Naive B cell (primary cell): ENCODE measurements around the gene KIF6. TPM values are rescaled to one million over a fixed set of nuclear protein-coding genes. Genes with fewer than 3 reads are reported as not detected.

ENCODE experiments used
- ATAC-seq, 2 donors: fragments of 150-1000 bp; cut with Tn5 transposase; 2 replicates each; pipeline ENCODE4 v1.10.0; 2021; ENCODE audit warnings: low read depth in 2 of 2, mild to moderate bottlenecking in 2 of 2, moderate library complexity in 2 of 2
- DNase-seq: peaks from one replicate; pipeline ENCODE4 v3.0.0; 2022
- H3K27ac Mint-ChIP-seq, 6 donors: one replicate each; pipeline ENCODE4 v1.8.0; 2020 to 2022; ENCODE audit warnings: mild to moderate bottlenecking in 6 of 6, mixed read lengths in 6 of 6, moderate library complexity in 5 of 6, inconsistent platforms in 2 of 6
- H3K27me3 Mint-ChIP-seq, 3 donors: one replicate each; pipeline ENCODE4 v1.8.0; 2021 to 2022; ENCODE audit warnings: mixed read lengths in 3 of 3, mild to moderate bottlenecking in 1 of 3
- H3K36me3 Mint-ChIP-seq, 2 donors: one replicate each; pipeline ENCODE4 v1.8.0; 2020 to 2022; ENCODE audit warnings: mixed read lengths in 2 of 2, inconsistent platforms in 1 of 2, mild to moderate bottlenecking in 1 of 2
- H3K4me1 Mint-ChIP-seq, 3 donors: one replicate each; pipeline ENCODE4 v1.8.0; 2020 to 2022; ENCODE audit warnings: mixed read lengths in 3 of 3, inconsistent platforms in 1 of 3, mild to moderate bottlenecking in 1 of 3, moderate library complexity in 1 of 3
- H3K4me3 Mint-ChIP-seq, 8 donors: one replicate each; pipeline ENCODE4 v1.8.0; 2020 to 2022; ENCODE audit warnings: mild to moderate bottlenecking in 8 of 8, mixed read lengths in 8 of 8, moderate library complexity in 8 of 8, inconsistent platforms in 2 of 8
- H3K9me3 Mint-ChIP-seq, 7 donors: one replicate each; pipeline ENCODE4 v1.8.0; 2020 to 2022; ENCODE audit warnings: mixed read lengths in 7 of 7, mild to moderate bottlenecking in 5 of 7, inconsistent platforms in 2 of 7, moderate library complexity in 1 of 7
- polyA plus RNA-seq, 6 donors: library from polyadenylated mRNA; unstranded; fragments of 300-500 nt; fragmentation: Illumina TruSeq; gene quantifications; one replicate each; pipeline ENCODE4 v1.2.3, GENCODE V29; 2021; ENCODE audit warnings: low read depth in 6 of 6

Gene KIF6
- under 1 TPM in 2 of 6 donors, not detected in 4; 0.16 to 0.19 TPM for polyA plus RNA-seq

GRCh38 chr6:39724787-39725631 lies at the start of gene KIF6:
TSS of gene KIF6 (minus strand) at chr6:39725408. CDS start at chr6:39725310, 98 bp downstream.
- ATAC-seq (peak; percentile 96 to 97), DNase-seq (peak; percentile 43)
- peaks cover 0 to 8% (median 7%) of the 10 kb centered on the region in 3 donors for H3K27me3 Mint-ChIP-seq
- H3K4me1 Mint-ChIP-seq = peaks cover 4 to 10% (median 8%) of the 10 kb centered on the region in 3 donors
- H3K4me3 Mint-ChIP-seq = peak within 1 kb of the TSS; percentile 90 to 96 (median 93)
- no peaks in the 10 kb centered on the region for H3K36me3 Mint-ChIP-seq
- H3K9me3 Mint-ChIP-seq = peaks cover 0 to 7% (median 0%) of the 10 kb centered on the region in 7 donors
- peak within 1 kb of the TSS in 1 of 6 donors; percentile 57 for H3K27ac Mint-ChIP-seq

GRCh38 chr6:39773782-39774181 lies 48.6 kb upstream of the KIF6 start:
- peaks cover 0 to 4% (median 0%) of the 10 kb centered on the region in 7 donors for H3K9me3 Mint-ChIP-seq
- no peak overlapping the region for H3K27ac Mint-ChIP-seq
- no peaks in the 10 kb centered on the region for H3K36me3 Mint-ChIP-seq
- H3K4me3 Mint-ChIP-seq = no peak overlapping the region
- no peak for DNase-seq
- H3K27me3 Mint-ChIP-seq = peaks cover 13 to 38% (median 21%) of the 10 kb centered on the region in 3 donors
- H3K4me1 Mint-ChIP-seq = no peaks in the 10 kb centered on the region
- no peak for ATAC-seq

GRCh38 chr6:39772559-39773273 lies 47.5 kb upstream of the KIF6 start:
- ATAC-seq (no peak), DNase-seq (no peak)
- Mint-ChIP-seq H3K36me3 (no peaks in the 10 kb centered on the region), H3K4me3 (no peak overlapping the region), H3K27ac (no peak overlapping the region), H3K4me1 (no peaks in the 10 kb centered on the region), H3K27me3 (peaks cover 13 to 35% (median 21%) of the 10 kb centered on the region in 3 donors), H3K9me3 (peaks cover 0 to 4% (median 1%) of the 10 kb centered on the region in 7 donors)

GRCh38 chr6:39770446-39770845 lies 45.2 kb upstream of the KIF6 start:
- Mint-ChIP-seq H3K27me3 (peaks cover 20 to 30% (median 21%) of the 10 kb centered on the region in 3 donors), H3K4me3 (no peak overlapping the region), H3K27ac (no peak overlapping the region), H3K4me1 (no peaks in the 10 kb centered on the region), H3K9me3 (peaks cover 0 to 6% (median 3%) of the 10 kb centered on the region in 7 donors), H3K36me3 (no peaks in the 10 kb centered on the region)
- no peak for DNase-seq
- ATAC-seq = no peak

- no peaks in the 10 kb centered on the region for H3K36me3 Mint-ChIP-seq
- no peak overlapping the region for H3K27ac Mint-ChIP-seq
- peaks cover 19 to 25% (median 20%) of the 10 kb centered on the region in 3 donors for H3K27me3 Mint-ChIP-seq
- peaks cover 0 to 6% (median 0%) of the 10 kb centered on the region in 7 donors for H3K9me3 Mint-ChIP-seq
- H3K4me1 Mint-ChIP-seq = no peaks in the 10 kb centered on the region
- H3K4me3 Mint-ChIP-seq = no peak overlapping the region
- ATAC-seq (no peak), DNase-seq (no peak)
Observed at GRCh38 chr6:39769012-39769411, 43.8 kb upstream of the KIF6 start.

- Mint-ChIP-seq H3K4me1 (no peaks in the 10 kb centered on the region), H3K9me3 (peaks cover 0 to 8% (median 0%) of the 10 kb centered on the region in 7 donors), H3K36me3 (no peaks in the 10 kb centered on the region), H3K27ac (no peak overlapping the region), H3K4me3 (no peak overlapping the region), H3K27me3 (peaks cover 14 to 33% (median 29%) of the 10 kb centered on the region in 3 donors)
- DNase-seq (no peak), ATAC-seq (no peak)
Observed at GRCh38 chr6:39765508-39766065, 40.4 kb upstream of the KIF6 start.

GRCh38 chr6:39760226-39760952 lies 35.2 kb upstream of the KIF6 start:
- Mint-ChIP-seq H3K27me3 (peaks cover 25 to 37% (median 30%) of the 10 kb centered on the region in 3 donors), H3K4me3 (no peak overlapping the region), H3K9me3 (peaks cover 0 to 5% (median 4%) of the 10 kb centered on the region in 7 donors), H3K36me3 (no peaks in the 10 kb centered on the region), H3K27ac (no peak overlapping the region), H3K4me1 (no peaks in the 10 kb centered on the region)
- no peak for ATAC-seq
- DNase-seq = no peak

- H3K9me3 Mint-ChIP-seq = peaks cover 0 to 5% (median 4%) of the 10 kb centered on the region in 7 donors
- DNase-seq (no peak), ATAC-seq (no peak)
- H3K27me3 Mint-ChIP-seq = peaks cover 25 to 32% (median 30%) of the 10 kb centered on the region in 3 donors
- no peak overlapping the region for H3K4me3 Mint-ChIP-seq
- no peak overlapping the region for H3K27ac Mint-ChIP-seq
- H3K4me1 Mint-ChIP-seq = no peaks in the 10 kb centered on the region
- no peaks in the 10 kb centered on the region for H3K36me3 Mint-ChIP-seq
Observed at GRCh38 chr6:39758905-39759605, 33.8 kb upstream of the KIF6 start.

- Mint-ChIP-seq H3K4me3 (no peak overlapping the region), H3K27ac (no peak overlapping the region), H3K9me3 (peaks cover 0 to 5% (median 1%) of the 10 kb centered on the region in 7 donors), H3K27me3 (peaks cover 12 to 18% (median 16%) of the 10 kb centered on the region in 3 donors), H3K36me3 (no peaks in the 10 kb centered on the region), H3K4me1 (no peaks in the 10 kb centered on the region)
- DNase-seq (no peak), ATAC-seq (no peak)
Observed at GRCh38 chr6:39756582-39756981, 31.4 kb upstream of the KIF6 start.

GRCh38 chr6:39755231-39755630 lies 30.0 kb upstream of the KIF6 start:
- peaks cover 0 to 5% (median 1%) of the 10 kb centered on the region in 7 donors for H3K9me3 Mint-ChIP-seq
- DNase-seq (no peak), ATAC-seq (no peak)
- no peak overlapping the region for H3K27ac Mint-ChIP-seq
- no peak overlapping the region for H3K4me3 Mint-ChIP-seq
- peaks cover 6 to 18% (median 10%) of the 10 kb centered on the region in 3 donors for H3K27me3 Mint-ChIP-seq
- H3K4me1 Mint-ChIP-seq = no peaks in the 10 kb centered on the region
- no peaks in the 10 kb centered on the region for H3K36me3 Mint-ChIP-seq

GRCh38 chr6:39754514-39755115 lies 29.4 kb upstream of the KIF6 start:
- Mint-ChIP-seq H3K27ac (no peak overlapping the region), H3K4me3 (no peak overlapping the region), H3K36me3 (no peaks in the 10 kb centered on the region), H3K27me3 (peaks cover 6 to 15% (median 10%) of the 10 kb centered on the region in 3 donors), H3K4me1 (no peaks in the 10 kb centered on the region), H3K9me3 (peaks cover 0 to 5% (median 1%) of the 10 kb centered on the region in 7 donors)
- DNase-seq (no peak), ATAC-seq (no peak)

GRCh38 chr6:39753725-39754045 lies 28.5 kb upstream of the KIF6 start:
- DNase-seq (no peak), ATAC-seq (no peak)
- H3K9me3 Mint-ChIP-seq = peaks cover 0 to 5% (median 0%) of the 10 kb centered on the region in 7 donors
- H3K4me3 Mint-ChIP-seq = no peak overlapping the region
- no peaks in the 10 kb centered on the region for H3K4me1 Mint-ChIP-seq
- H3K27ac Mint-ChIP-seq = no peak overlapping the region
- H3K27me3 Mint-ChIP-seq = peaks cover 6 to 10% (median 7%) of the 10 kb centered on the region in 3 donors
- H3K36me3 Mint-ChIP-seq = no peaks in the 10 kb centered on the region
